HG02840 (cell line): ENCODE results near the gene KRT39.

Source experiments
- ATAC-seq: cut with Tn5 transposase; IDR thresholded peaks from one replicate; pipeline ENCODE4 v1.9.1; 2021; ENCODE audit warnings: mild to moderate bottlenecking, moderate library complexity, moderate number of reproducible peaks; ENCODE audit not compliant: unreplicated experiment, low FRiP score

Gene KRT39

DNA sequence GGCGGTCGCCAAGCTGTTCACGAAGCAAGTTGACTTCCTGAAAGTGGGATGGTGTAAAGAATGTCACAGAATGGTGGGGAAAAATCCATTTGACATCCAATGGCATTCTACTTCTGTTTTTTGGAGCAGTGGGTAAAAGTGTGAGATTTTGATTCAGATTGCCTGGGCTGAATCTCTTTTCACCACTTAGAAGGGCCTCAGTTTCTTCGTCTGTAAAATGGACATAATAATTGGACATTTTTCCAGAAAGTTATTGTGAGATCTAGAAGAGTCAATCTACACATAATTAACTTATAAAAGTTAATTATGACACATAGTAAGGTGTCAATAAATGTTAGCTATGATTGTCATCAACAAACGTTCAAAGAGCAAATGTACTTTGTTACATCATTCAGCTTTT lies 14.4 kb upstream of the KRT39 start:
- no peak for ATAC-seq

GRCh38 chr17:40980596-40980995 lies 13.8 kb upstream of the KRT39 start:
- no peak for ATAC-seq

DNA sequence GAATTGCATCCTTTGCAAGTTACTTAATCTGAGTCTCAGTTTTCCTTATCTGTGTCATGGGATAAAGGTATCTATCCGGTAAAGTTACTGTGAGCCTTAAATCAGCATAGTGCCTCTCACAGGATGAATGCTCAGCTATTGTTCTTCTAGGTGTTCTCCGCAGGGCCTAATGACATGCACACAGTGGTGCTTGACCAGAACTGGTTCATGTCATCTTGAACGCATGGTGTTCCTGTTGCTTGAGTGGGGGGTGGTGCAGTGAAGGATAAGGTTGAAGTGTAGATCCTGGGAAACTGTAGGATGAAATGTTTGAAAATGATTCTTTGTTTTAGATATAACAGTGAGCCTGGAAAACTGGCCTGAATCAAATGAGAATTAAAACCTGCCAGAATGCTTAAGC lies 13.4 kb upstream of the KRT39 start:
- ATAC-seq: no peak

- no peak for ATAC-seq
Measured at GRCh38 chr17:40978575-40979151, 11.9 kb upstream of the KRT39 start.

DNA sequence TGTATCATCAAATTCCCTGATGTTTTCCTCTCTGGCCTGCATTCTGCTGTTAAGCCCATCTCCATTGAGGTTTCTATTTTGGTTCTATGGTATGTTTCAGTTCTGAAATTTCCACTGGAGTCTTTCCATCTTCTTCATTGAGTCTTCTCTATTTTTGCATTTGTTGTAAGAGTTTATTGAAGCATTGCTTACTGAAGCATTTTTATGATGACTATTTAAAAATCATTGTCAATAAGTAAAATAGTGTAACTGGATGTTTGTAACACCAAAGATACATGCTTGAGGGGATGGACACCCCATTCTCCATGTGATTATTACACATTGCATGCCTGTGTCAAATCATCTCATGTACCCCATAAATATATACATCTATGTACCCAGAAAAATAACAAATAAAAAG lies 8.8 kb upstream of the KRT39 start:
- ATAC-seq: no peak

DNA sequence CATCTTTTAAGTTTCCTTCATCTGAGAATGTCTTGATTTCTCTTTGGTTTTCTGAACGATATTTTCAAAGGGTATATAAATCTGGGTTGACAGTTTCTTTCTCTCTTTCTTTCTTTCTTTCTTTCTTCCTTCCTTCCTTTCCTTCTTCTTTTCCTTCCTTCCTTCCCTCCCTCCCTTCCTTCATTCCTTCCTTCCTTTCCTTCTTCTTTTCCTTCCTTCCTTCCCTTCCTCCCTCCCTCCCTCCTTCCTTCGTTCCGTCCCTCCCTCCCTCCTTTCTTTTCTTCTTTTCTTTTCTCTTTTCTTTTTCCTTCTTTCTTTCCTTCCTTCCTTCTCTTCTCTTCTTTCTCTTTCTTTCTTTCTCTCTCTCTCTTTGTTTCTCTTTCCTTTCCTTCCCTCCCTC lies 7.6 kb upstream of the KRT39 start:
- ATAC-seq: no peak

DNA sequence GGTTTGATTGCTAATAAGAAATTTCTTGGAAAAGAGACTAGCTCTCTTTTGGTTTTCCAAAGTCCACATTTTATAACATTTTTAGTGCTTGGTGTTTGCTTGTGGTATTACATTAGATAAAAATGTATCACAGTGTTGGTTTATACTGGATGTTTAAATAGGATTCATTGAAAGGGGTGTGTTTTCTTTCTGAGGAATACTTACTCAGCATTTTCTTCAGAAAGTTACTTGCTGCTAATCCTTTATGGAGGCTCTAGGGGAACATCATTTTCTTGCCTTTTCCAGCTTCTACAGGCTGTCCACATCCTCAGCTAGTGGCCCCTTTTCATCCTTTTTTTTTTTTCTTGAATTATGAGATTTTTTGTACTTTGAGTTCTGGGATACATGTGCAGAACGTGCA lies 834 bp upstream of the KRT39 start:
- ATAC-seq: no peak

- no peak for ATAC-seq
Measured at GRCh38 chr17:40963838-40964237, 2.9 kb downstream of the KRT39 start.

- no peak for ATAC-seq
Measured at GRCh38 chr17:40962059-40962561, 4.6 kb downstream of the KRT39 start.

DNA sequence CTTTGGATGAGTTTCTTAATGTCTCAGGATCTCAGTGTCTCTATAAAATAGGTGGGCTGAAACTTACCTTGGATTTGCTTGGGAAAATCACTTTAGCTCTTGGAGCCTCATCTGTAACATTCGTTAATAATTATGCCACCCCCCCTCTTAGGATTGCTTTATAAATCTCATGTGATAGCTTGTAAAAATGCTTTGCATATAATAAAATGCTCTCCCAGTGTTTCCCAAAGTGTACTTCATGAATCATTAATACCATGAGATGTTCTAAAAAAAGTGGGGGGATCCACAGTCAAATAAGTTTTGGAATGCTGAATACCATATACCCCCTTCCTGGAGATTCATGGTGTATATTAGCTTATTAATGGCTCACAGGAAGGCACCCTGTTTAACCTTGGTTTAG lies 5.2 kb downstream of the KRT39 start:
- no peak for ATAC-seq

DNA sequence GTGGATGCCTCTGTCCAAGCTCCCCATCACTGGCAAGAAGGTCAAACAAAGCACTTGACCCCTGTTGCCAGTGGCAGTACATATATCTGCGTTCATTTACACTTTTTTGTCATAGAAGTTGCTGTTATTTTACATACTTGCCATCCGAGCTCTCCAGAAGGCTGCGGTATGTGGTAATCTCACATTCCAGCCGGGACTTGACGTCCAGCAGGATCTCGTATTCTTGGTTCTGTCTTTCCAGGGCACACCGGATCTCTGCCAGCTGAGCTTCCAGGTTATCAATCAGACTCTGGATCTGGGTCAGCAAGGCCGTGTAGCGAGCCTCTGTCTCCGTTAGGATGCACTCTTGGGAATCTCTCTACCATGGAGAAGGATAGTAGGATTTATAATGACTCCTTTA lies 6.6 kb downstream of the KRT39 start:
- ATAC-seq: no peak

DNA sequence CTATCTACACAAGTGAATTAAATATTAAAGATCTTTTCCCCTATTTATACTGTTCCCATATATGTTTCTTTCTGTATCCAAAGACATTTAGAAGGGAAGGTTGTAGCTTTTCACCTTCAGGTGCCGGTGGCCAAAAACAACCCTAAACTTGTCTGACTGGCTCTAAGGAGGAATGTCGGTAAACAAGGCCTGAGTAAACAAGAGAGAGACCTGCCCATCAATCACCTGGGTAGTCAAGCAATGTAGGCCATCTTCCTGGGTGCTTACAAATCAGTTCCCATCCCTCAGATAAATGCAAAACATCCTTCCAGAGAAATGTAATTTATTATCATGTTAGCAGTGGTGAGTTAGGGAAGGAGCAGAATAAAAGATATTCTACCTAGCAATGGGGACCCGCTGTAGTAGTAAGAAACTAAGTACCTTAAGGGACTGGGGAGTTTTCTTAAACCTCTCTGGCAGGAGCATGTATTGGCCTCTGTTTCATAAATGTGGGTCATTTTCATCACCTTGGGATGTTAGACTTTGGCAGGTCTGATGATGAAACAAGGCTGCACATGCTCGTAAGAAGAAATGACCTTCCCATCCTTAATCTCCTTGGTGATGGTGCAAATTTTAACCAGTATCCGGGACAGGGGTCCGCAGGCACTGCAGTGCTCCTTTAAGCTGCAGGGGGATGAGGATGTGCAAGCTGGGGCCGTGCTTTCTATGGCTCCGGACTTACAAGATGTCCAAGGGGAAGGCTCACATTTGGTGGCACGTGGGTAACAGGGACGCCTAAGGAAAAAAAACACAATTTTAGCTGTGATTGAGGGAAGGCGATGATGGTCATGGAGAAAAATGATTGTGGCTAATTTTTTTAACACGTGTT lies 8.4 kb downstream of the KRT39 start:
- ATAC-seq: no peak

DNA sequence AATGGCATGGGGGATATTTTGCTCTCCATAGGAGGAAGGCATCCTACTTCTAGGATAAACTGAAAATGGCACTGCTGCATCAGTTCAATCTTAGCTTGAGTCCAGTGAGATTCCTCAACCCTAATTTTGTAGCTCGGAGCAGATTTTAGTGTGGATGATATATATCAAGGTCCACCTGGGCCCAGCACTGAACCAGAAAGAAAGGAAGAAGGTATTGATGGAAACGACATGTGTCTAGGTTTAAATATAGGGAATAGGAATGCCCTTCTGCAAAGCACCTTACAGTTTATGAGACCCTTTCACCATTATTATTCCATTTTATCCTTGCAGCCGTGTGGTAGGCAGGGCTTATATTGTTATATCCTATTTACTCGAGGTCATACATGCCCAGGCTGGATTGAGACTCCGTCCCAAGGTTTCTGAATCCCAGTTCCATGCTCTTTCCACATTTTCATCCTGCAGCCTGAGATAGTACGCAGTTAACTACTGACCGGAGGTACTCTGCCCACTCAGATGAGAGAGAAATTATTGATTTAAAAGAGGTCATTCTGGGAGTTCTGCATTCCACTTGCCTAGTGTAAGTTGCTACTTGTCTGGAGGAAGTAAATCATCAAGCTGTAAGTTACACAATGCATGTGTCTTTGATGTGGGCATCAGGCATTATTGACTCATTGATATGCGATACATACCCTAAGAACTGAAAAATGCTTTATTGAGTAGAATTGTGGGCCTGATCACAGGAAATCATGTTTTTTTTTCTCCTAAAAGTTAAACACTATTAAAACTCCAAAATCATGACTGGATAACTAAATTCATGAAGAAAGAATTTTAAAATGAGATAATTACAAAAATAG lies 10.1 kb downstream of the KRT39 start:
- ATAC-seq: no peak

GRCh38 chr17:40953881-40954280 lies 12.9 kb downstream of the KRT39 start:
- ATAC-seq: no peak

- ATAC-seq: no peak
Measured at GRCh38 chr17:40952661-40953060, 14.1 kb downstream of the KRT39 start.

GRCh38 chr17:40952154-40952553 lies 14.6 kb downstream of the KRT39 start:
- ATAC-seq: no peak

GRCh38 chr17:40951011-40951622 lies 15.6 kb downstream of the KRT39 start:
- no peak for ATAC-seq

GRCh38 chr17:40950176-40950575 lies 16.6 kb downstream of the KRT39 start:
- ATAC-seq: no peak

GRCh38 chr17:40949418-40949817 lies 17.3 kb downstream of the KRT39 start:
- no peak for ATAC-seq

DNA sequence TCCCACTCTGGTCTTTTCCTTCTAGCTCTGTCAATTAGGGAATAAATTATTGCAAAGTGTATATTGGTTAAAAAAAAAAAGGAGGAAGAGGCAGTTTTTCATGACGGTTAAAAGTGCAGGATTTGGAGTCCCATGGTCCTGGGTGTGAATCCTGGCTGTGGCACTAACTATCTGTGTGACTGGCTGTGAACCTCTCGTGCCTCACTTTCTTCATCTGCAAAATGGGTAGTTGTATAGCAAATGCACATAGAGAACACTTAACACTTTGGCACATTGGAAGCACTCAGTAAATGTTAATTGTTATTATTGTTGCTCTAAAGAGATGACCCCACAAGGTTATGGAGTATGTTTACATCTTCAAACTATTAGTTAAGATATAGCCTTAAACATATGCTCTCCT lies 18.8 kb downstream of the KRT39 start:
- no peak for ATAC-seq

- no peak for ATAC-seq
Measured at GRCh38 chr17:40945414-40945813, 21.3 kb downstream of the KRT39 start.
